CD4-positive, alpha-beta T cell treated with Interleukin-6 at 100 ng/mL for 8 hours (primary cell): ENCODE results near the gene SRMS.

ENCODE experiments used
- DNase-seq: peaks from one replicate; pipeline ENCODE4 v3.0.0-alpha.2; 2020; ENCODE audit warnings: mixed read lengths, low spot score

Gene SRMS

DNA sequence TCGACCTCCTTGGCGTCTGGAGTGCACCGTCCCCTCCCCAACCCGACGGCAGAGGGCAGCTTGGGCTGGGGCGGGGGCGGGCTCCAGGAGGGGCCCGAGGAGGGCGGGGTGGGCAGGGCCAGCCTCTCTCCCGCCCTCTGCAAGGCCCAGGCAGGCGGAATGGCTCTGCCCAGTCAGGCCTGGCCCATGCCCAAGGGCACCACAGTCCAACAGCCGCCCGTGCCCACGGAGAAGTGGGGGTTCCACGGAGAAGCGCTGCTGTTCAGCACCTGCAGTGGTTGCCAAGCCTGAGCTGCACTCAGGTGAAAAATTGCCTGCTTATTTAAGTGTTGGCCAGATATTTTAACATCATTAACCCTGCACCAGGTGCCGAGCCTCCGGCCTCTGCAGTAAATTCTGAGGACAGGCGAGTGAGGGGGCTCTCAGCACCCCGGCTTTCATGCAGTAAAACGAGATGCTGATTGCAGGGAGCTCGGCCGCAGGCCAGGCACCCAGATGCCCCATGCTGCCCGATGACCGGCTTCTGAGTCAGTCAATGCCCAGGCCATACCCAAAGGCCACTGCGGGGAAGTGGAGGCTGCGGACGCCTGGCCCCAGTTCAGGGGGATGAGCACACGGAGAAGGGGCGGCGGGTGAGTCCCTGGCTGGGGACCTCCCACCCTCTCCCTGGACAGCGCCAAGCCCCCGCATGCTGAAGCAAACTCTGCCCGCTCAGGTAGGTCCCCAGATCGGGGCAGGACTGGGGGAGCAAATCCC lies at the start of gene SRMS:
Gene SRMS (minus strand): TSS at position 25 of the 756 bp plus-strand sequence. CDS start 286 bp downstream, outside the sequence.
- DNase-seq = no peak

DNA sequence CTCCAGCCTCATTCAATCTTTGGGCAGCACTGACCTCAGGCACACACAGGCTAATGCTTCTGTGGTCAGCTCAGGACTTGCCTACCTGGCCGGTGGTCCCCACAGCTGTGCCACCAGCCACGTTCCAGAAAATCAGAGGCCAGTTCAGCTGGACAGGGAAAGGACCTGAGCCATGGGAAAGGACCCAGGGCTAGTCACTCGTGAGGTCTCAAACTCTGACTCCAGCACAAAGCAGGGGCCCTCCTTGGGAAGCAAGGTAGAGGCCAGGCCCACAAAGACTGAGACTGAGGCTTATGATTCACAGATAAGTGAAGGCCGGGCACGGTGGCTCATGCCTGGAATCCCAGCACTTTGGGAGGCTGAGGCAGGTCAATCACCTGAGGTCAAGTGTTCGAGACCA lies 48.9 kb upstream of the SRMS start:
- no peak for DNase-seq

GRCh38 chr20:63595416-63596127 lies 48.0 kb upstream of the SRMS start:
- no peak for DNase-seq

GRCh38 chr20:63594043-63594561 lies 46.6 kb upstream of the SRMS start:
- no peak for DNase-seq

- DNase-seq = no peak
Measured at GRCh38 chr20:63592661-63593060, 45.1 kb upstream of the SRMS start.

DNA sequence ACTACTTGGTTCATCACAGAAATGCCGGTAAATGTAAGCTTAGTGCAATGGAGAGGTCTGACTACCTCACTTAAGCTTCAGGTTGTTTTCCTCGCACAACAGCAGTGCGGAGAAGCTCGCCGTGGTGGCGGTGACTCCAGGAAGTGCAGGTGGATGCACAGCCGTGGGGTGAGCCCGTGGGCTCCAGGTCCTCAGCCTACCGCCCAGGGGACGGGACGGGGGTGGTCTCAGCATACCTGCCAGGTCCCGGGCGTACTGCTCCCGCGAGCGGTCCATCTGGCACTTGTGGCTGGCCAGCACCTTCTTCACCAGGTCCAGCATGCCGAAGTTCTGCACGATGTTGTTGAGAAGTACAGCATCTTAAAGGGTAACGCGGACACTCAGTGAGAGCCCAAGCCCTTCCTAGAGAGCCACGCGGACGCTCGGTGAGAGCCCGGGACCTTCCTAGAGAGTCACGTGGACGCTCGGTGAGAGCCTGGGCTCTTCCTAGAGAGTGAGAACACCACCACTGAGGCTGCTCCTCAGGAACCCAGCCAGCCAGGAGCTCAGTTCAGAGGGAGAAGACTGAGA lies 44.3 kb upstream of the SRMS start:
- DNase-seq = no peak

DNA sequence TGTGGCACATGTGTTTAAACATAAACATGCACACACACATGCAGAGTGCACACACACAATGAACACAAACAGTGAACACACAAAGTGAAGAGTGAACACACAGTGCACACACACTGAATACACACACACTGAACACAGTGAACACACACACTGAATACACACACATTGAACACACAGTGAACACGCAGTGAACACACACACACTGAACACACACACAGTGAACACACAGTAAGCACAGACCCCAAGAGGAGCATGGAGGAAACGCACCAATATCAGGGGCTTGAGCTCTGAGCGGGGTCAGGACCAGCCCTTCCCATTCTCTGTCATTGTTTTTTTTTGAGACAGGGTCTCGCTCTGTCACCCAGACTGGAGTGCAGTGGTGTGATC lies 43.6 kb upstream of the SRMS start:
- DNase-seq = no peak

GRCh38 chr20:63590218-63591146 lies 42.9 kb upstream of the SRMS start:
- DNase-seq = no peak

DNA sequence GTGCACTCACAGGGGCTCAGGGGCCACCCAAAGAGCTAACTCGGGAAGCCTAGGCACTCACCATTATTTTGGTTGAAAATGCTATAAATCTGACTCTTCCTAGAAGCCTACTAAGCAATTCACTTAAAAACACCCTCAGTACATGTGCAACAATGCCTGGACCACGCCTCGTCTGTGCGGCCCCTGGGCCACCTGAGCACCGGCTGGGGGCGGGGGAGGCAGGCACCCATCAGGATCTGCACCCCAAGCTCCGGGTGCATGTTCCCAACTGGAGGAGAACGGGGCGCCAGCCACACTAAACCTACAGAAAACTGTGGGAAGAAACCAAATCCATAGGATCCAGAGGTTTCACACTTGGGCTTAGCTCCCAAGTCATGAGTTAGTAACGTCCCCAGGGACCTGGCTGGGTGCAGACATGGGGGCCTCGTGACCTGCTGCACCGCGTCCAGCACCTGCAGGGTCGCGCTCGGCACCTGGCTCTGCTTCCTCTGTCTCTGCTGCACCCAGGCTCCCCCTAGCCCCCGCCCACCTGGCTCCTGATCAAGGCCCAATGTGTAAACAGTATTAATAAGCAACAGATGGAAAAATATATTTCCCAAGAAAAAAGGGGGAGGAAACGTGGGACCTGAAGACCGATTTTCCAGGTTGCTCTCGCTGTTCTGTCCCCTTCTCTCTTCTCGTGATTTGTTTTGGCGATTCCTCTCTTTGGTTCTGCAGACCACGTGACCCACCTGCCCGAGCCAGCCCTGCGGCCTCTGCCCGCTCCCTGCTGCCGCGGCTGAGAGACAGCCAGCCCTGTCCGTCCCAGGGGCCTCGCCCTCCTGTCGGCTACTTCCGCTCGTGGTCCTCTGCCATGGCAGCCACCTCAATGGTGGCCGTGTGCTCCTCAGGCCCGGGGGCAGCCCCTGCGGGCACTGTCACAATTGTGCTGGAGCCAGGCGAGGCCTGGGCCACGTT lies 42.0 kb upstream of the SRMS start:
- DNase-seq = no peak

DNA sequence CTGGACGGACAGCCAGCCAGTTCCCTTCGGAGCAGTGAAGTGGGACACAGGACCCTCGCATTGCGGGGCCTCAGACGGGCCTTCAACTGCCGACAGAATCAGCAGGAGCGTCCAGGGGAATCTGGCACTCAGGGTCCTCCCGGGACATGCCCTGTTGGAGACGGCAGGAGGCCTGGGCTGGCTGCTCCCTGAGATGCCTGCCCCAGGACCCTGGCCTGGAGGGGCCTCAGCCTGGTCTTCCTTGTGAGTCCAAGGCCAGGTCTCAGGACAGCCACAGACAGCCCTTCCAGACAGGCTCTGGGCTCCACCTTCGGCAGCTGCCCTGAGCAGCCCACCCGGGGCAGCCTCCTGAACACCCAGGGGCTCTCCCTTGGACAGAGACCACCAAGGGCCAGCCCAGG lies 41.1 kb upstream of the SRMS start:
- no peak for DNase-seq

- no peak for DNase-seq
Measured at GRCh38 chr20:63587776-63588591, 40.4 kb upstream of the SRMS start.

DNA sequence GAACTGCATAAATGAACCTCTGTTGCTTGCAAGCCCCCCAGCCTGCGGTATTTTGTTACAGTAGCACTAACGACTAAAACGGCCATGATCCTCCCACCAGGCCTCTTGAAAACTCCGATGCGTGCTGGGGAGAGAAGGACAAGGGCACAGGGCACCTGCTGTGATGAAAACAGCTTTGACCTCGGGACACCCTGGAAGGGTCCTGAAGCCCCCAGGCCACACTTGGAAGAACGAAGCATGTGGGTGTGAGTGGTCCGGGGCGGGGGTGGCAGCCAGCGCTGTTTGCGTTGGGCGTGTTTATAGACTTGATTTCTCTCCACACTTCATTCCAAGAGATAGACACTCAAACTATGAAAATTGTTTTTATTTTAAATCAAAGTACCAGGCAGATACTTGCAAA lies 39.7 kb upstream of the SRMS start:
- no peak for DNase-seq

DNA sequence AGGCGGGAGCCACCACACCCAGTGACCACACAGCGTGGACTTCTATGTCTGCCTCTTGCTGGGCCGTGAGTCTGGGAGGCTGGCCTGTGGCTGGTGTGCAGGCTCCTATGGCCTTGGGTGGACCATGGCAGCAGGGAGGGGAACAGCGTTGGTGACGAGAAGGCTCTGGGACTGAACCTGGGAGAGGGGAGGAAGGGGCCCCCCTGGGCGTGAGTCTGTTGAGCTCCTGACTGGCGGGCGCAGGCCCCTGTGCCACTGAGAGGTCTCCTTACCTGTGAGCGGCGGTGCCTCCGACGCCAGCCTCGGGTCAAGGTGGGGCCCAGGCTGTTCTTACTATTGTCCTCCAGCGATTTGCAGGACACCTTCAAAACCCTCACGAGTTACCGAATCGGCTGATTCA lies 39.2 kb upstream of the SRMS start:
- no peak for DNase-seq

DNA sequence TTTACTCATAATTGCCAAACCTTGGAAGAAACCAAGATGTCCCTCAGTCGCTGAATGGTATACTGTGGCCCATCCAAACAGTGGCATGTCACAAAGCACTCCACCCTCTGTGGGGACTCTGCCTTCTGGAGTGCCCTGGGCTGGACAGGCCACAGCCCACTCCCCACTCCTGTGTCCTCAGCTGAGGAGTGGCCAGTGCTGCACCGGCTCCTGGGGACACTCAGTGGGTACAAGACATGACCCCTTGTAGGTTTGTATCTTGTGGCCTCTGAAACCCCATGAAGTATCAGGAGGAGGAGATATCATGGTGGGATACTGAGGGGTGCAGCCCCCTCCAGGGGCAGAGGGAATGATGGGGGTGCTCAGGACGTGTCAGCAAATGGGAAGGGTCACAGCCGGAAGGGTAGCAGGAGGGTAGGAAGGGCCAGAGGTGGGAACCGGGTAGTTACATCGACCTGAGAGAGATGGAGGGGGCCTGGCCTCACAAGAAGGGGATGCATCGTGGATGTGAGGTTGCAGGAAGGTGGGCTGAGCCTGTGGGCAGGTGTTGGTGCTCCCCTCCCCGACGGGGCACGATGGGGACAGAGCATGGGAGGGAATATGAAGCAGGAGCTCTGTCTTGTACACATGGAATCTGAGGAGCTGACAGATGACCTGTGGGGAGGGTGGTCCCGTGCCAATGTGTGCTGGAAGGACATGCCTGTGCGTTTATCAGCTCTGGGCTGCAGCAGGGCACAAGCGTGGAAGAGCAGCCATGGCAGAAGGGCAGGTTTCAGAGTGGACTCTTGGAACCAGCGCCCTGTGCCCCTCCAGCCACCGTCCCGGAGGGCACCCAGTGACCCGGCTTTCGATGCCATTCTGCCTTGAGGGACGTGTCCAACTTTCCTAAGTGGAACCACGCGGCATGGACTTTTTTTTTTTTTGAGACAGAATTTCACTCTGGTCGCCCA lies 38.3 kb upstream of the SRMS start:
- DNase-seq = no peak

GRCh38 chr20:63582382-63583063 lies 35.0 kb upstream of the SRMS start:
- DNase-seq = no peak

DNA sequence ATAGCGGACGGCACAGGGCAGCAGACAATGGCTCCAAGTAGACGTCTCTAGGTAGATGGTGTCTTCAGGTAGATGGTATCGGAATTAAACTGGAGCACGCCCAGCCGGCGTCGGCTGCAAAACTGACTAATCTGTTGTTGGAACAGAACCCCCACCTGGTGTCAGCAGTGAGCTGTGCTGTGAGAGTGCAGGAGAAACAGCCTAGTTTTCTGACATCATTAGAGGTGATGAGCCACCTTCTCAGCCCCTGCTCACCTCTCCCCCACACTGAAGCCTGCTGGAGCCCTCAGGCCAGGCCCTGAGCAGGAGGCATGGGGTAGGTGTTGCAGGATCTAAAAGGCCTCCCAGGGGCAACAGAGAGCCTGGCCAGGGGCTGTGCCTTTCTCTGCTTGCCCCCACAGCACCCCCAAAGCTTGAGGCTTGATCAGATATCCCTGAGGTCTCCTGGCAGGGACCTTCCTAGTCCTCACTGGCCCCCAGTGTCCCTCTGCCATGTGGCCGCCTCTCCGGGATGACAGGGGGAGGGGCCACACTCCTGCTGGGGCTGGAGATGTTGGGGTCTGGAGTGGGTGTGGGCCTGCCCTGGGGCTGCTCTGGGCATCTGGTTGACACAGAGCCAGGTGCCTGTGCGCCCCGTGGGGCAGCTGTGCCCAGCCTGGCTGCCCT lies 33.4 kb upstream of the SRMS start:
- DNase-seq = peak; percentile 76

- no peak for DNase-seq
Measured at GRCh38 chr20:63579017-63579694, 31.6 kb upstream of the SRMS start.
